ENCODE measurements around the gene PDP2.

Gene PDP2

DNA sequence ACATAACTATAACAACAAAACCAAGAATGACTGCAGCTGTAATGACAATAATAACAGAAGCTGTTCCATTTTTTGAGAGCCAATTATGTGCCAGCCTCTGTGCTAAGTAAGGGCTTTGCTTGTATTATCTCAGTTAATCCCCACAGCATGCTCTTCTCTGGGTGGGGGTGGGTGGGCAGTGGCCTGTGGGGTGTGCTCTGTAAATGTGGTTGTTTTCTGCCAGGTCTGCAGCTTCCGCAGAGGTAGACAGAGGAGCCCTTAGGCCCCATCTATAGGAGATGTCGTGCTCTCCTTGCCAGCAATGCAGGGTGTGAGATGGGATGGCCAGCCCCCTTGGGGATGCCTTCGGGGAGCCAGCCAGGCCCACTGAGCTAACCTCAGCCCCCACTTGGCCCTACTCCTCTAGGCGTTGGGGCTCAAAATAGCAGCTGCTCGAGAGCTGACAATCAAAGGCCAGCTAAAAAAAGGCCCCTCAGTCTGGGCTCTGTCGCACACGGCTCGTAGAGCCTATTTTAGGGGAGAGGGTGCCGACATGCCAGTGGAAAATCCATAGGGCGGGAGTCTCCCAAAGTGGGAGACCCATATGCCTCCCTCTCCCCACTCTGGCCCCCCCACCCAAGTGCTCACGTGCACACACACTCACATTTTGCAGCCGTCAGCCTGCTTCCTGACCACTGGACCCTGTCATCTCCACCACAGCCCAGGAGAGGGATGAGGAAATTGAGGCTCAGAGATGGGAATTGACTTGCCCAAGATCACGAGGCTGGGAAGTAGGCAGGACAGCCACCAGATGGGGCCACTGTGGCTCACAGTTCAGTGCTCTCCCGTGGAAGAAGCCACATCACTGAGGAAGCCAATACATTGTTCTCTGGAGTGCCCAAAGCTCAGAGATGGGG, 22.6 kb downstream of the PDP2 start:
- Histone ChIP-seq H3K4me3 (ENCODE audit: low read depth in 1 of 2, low read length in 2 of 2) (no peak overlapping the region), H3K36me3 (ENCODE audit: insufficient read depth, low read length) (no peaks in the 10 kb centered on the region), H3K27ac (ENCODE audit: low read length) (no peak overlapping the region), H3K79me2 (ENCODE audit: insufficient read depth, low read length) (no peaks in the 10 kb centered on the region), H3K9me3 (ENCODE audit: insufficient read depth, low read length, severe bottlenecking) (no peaks in the 10 kb centered on the region), H3K9ac (ENCODE audit: low read depth, low read length) (no peak overlapping the region), H3K27me3 (ENCODE audit: insufficient read depth, low read length, poor library complexity) (no peaks in the 10 kb centered on the region), H3K4me2 (ENCODE audit: insufficient read depth, low read length) (no peak overlapping the region), H3K4me1 (ENCODE audit: insufficient read depth, low read length) (no peaks in the 10 kb centered on the region), H4K20me1 (ENCODE audit: insufficient read depth, low read length) (no peaks in the 10 kb centered on the region), H2AFZ (ENCODE audit: low read depth, low read length) (no peak overlapping the region)
- no peak for TF ChIP-seq EZH2 (IDR thresholded peaks at IDR 0.05; ENCODE audit: borderline replicate concordance, low read depth, low read length, severe bottlenecking)
- TF ChIP-seq, protein P1, sequence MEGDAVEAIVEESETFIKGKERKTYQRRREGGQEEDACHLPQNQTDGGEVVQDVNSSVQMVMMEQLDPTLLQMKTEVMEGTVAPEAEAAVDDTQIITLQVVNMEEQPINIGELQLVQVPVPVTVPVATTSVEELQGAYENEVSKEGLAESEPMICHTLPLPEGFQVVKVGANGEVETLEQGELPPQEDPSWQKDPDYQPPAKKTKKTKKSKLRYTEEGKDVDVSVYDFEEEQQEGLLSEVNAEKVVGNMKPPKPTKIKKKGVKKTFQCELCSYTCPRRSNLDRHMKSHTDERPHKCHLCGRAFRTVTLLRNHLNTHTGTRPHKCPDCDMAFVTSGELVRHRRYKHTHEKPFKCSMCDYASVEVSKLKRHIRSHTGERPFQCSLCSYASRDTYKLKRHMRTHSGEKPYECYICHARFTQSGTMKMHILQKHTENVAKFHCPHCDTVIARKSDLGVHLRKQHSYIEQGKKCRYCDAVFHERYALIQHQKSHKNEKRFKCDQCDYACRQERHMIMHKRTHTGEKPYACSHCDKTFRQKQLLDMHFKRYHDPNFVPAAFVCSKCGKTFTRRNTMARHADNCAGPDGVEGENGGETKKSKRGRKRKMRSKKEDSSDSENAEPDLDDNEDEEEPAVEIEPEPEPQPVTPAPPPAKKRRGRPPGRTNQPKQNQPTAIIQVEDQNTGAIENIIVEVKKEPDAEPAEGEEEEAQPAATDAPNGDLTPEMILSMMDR (IDR thresholded peaks at IDR 0.05; ENCODE audit: borderline replicate concordance, extremely low read depth, low read length, poor library complexity, severe bottlenecking) = no peak
- ATAC-seq (ENCODE audit: insufficient read depth, low read depth) (no peak), DNase-seq (no peak)

DNA sequence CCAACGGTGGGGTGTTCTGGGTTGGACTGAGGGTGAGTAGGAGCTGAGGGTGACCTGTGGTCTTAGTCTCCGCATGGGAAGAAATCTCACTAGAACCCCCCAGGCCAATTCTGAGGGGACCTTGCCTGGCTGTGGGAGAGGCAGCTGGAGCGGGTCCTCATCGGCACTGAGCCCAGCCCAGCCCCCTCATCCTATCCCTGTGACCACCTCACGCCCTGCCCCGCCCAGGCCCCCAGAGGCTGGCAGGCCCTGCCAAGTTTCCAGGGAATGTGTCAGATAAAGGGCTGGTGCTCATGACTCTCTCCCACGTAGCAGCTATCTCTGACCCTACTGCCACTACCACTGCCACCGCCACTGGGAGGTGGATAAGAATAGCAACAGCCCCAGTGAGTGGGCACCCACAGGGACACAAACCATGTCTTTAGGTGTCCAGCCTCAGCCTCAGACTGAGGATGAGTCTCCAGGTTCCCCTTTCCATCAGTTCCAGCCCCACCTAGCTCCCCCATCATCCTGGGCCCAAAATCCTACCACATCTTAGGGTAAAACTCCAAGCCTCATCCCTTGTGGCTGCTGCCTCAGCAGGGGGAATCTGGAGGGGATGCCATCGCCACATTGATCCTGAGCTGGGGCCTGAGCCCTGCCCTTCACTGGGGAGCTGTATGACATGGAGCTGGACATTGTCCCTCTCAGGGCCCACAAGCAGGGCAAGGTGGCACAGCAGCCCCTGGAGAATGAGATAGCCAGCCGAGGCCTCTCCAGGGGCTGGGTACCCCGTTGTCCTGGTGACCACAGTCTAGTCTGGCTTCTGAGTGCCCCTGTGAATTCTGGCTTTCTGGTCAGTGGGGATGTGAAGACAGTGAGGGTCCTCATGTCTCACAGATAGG, 23.5 kb downstream of the PDP2 start:
- H3K27me3 ChIP-seq (ENCODE audit: insufficient read depth, low read length, poor library complexity) = no peaks in the 10 kb centered on the region
- ATAC-seq (ENCODE audit: insufficient read depth, low read depth) (no peak), DNase-seq (no peak)
- no peaks in the 10 kb centered on the region for H3K79me2 ChIP-seq (ENCODE audit: insufficient read depth, low read length)
- no peak overlapping the region for H3K9ac ChIP-seq (ENCODE audit: low read depth, low read length)
- TF ChIP-seq EZH2 (IDR thresholded peaks at IDR 0.05; ENCODE audit: borderline replicate concordance, low read depth, low read length, severe bottlenecking) = no peak
- TF ChIP-seq, protein P1 (IDR thresholded peaks at IDR 0.05; ENCODE audit: borderline replicate concordance, extremely low read depth, low read length, poor library complexity, severe bottlenecking) = no peak
- no peaks in the 10 kb centered on the region for H3K9me3 ChIP-seq (ENCODE audit: insufficient read depth, low read length, severe bottlenecking)
- H2AFZ ChIP-seq (ENCODE audit: low read depth, low read length) = no peak overlapping the region
- H3K36me3 ChIP-seq (ENCODE audit: insufficient read depth, low read length) = no peaks in the 10 kb centered on the region
- no peak overlapping the region for H3K27ac ChIP-seq (ENCODE audit: low read length)
- H3K4me2 ChIP-seq (ENCODE audit: insufficient read depth, low read length) = no peak overlapping the region
- no peak overlapping the region for H3K4me3 ChIP-seq (ENCODE audit: low read depth in 1 of 2, low read length in 2 of 2)
- no peaks in the 10 kb centered on the region for H3K4me1 ChIP-seq (ENCODE audit: insufficient read depth, low read length)
- H4K20me1 ChIP-seq (ENCODE audit: insufficient read depth, low read length) = no peaks in the 10 kb centered on the region

DNA sequence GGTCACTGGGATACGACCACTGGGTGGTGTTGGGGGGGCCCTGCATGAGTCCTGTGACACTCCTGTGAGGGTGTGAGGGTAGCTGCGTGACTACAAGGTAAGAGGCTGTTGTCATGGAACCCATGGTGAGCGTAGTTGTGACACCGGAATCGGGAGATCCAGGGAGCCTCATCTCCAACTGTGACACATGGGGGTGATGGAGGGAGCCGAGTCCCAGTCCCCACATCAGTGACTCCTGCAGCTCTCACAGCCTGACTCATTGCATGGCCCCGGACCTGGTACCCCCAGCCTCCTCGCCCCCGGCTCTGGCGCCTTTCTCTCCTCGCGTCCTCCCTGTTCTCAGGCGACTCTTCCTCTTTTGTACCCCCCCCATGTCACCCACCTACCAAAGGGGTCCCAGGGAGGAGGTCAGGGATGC, 24.1 kb downstream of the PDP2 start:
- Histone ChIP-seq H3K4me1 (ENCODE audit: insufficient read depth, low read length) (no peaks in the 10 kb centered on the region), H3K27ac (ENCODE audit: low read length) (no peak overlapping the region), H3K27me3 (ENCODE audit: insufficient read depth, low read length, poor library complexity) (no peaks in the 10 kb centered on the region), H3K4me3 (ENCODE audit: low read depth in 1 of 2, low read length in 2 of 2) (no peak overlapping the region), H3K4me2 (ENCODE audit: insufficient read depth, low read length) (no peak overlapping the region), H2AFZ (ENCODE audit: low read depth, low read length) (no peak overlapping the region), H4K20me1 (ENCODE audit: insufficient read depth, low read length) (no peaks in the 10 kb centered on the region), H3K9me3 (ENCODE audit: insufficient read depth, low read length, severe bottlenecking) (no peaks in the 10 kb centered on the region), H3K9ac (ENCODE audit: low read depth, low read length) (no peak overlapping the region), H3K36me3 (ENCODE audit: insufficient read depth, low read length) (no peaks in the 10 kb centered on the region), H3K79me2 (ENCODE audit: insufficient read depth, low read length) (no peaks in the 10 kb centered on the region)
- DNase-seq (no peak), ATAC-seq (ENCODE audit: insufficient read depth, low read depth) (no peak)
- TF ChIP-seq, protein P1 (IDR thresholded peaks at IDR 0.05; ENCODE audit: borderline replicate concordance, extremely low read depth, low read length, poor library complexity, severe bottlenecking) = no peak
- TF ChIP-seq EZH2 (IDR thresholded peaks at IDR 0.05; ENCODE audit: borderline replicate concordance, low read depth, low read length, severe bottlenecking) = no peak
